ENCODE data around the gene SLC5A6.

Gene SLC5A6

DNA sequence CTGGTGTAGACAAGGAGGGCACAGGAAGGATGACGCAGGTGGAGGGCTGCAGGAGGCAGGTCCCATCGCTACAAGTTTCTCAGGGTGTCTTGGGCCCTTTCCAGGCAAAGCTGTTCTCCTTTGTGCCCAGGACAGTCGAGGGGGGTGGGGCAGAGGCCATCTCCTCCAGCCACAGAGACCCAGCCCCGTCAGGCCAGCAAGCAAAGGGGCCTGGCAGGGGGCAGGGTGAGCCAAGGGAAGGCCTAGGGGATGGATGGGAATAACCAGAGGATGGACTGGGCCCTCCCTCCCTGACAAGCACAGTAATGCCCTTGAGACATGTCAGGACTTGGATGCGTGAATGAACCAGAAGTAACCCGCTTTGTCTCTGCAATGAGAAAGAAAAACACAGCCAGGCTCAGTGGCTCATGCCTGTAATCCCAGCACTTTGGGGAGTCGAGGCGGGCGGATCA is 57.0 kb downstream of the SLC5A6 start:
- DNase-seq (ENCODE audit: low read depth, low spot score), result no peak
- TF ChIP-seq, protein P1, sequence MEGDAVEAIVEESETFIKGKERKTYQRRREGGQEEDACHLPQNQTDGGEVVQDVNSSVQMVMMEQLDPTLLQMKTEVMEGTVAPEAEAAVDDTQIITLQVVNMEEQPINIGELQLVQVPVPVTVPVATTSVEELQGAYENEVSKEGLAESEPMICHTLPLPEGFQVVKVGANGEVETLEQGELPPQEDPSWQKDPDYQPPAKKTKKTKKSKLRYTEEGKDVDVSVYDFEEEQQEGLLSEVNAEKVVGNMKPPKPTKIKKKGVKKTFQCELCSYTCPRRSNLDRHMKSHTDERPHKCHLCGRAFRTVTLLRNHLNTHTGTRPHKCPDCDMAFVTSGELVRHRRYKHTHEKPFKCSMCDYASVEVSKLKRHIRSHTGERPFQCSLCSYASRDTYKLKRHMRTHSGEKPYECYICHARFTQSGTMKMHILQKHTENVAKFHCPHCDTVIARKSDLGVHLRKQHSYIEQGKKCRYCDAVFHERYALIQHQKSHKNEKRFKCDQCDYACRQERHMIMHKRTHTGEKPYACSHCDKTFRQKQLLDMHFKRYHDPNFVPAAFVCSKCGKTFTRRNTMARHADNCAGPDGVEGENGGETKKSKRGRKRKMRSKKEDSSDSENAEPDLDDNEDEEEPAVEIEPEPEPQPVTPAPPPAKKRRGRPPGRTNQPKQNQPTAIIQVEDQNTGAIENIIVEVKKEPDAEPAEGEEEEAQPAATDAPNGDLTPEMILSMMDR (IDR thresholded peaks at IDR 0.05; ENCODE audit: low read depth, low read length), result no peak
- in situ Hi-C loops (cut with HindIII; ENCODE audit: low sequenced_read_pairs), result no loop called here
- H3K4me3 ChIP-seq (ENCODE audit: low read depth, low read length), result no peak overlapping the region

DNA sequence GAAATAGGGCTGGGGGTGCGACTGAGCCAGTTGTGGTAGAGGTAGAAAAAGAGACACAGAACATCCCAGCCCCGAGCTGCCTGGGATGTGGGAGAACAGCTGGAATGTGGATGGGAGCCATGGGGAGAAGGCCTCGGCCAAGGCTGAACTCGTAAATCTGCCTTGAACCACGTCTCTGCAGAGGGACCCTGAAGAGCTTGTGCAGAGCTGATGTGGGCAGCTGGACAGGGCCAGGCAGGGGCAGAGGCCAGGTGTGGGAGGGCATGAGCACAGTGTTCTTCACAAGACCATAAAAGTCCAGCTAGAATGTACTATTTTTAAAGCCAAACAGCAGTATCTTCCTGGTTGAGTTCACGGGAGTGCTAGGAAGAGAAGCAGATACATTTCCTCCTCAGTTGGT is 57.6 kb downstream of the SLC5A6 start:
- TF ChIP-seq, protein P1 (IDR thresholded peaks at IDR 0.05; ENCODE audit: low read depth, low read length), result no peak
- no peak for DNase-seq (ENCODE audit: low read depth, low spot score)
- in situ Hi-C loops (cut with HindIII; ENCODE audit: low sequenced_read_pairs), result no loop called here
- H3K4me3 ChIP-seq (ENCODE audit: low read depth, low read length), result no peak overlapping the region

DNA sequence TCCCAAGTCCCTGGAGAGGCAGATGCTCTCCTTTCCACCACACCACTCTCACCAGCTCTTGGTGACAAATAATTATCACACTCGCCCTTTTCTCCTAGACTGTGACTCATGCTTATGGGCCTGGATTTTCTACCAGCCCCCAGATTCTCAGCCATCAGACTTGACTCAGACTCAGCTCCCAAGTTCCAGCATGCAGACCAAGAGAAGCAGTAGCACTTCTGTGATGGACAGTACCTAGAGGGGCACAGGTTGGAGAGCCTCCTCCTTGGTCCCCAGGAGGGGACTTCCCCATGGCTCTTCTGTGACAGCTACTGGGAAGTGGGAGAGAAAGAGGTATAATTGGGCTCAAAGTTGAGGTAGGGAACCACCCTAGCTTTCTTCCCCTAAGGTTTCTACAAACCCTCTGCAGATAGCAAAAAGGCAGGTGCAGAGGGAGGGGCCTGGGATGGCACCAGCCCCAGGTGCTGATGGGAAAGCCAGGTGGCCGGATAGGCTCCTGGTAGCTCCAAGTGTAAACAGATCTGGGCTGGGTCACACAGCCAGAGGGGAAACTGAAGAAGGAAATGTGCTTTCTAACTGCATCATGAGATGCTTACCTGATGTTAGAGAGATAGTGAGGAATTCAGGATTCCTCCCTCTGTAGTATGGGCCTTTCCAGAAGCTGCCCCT is 59.1 kb downstream of the SLC5A6 start:
- TF ChIP-seq, protein P1 (IDR thresholded peaks at IDR 0.05; ENCODE audit: low read depth, low read length), result no peak
- no peak for DNase-seq (ENCODE audit: low read depth, low spot score)
- in situ Hi-C loops (cut with HindIII; ENCODE audit: low sequenced_read_pairs), result no loop called here
- H3K4me3 ChIP-seq (ENCODE audit: low read depth, low read length), result no peak overlapping the region

DNA sequence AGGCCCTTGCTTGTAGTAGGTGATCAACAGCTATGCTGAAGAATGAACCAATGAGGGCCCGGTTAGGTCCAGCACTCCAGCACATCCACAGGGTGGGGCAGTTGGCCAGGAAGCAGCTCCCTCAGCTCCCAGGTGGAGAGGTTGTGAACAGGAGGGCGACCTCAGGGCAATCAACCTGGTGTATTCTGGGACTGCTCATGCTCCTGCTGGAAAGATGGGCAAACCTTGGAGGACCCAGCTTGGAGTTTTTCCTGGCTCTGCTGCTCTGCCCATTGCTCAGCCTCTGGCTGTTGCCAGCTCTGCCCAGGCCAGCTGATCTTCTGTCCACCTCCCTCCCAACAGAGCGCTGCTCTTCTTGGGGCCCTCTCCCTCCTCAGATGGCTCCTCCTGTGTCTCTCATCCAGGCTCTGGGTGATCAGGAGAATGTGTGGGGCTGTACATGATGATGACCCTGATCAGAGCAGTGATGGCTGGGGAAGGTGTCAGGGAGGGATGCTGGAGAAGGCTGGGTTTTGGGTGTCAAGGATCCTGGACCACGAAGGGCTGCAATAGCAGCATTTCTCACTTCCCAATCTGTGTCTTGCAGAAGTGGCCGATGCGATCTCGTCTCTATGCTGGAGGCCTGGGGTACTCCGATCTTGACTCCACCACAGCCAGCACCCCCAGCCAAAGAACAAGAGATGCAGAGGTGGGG is 59.8 kb downstream of the SLC5A6 start:
- DNase-seq (ENCODE audit: low read depth, low spot score), result no peak
- H3K4me3 ChIP-seq (ENCODE audit: low read depth, low read length), result no peak overlapping the region
- TF ChIP-seq, protein P1 (IDR thresholded peaks at IDR 0.05; ENCODE audit: low read depth, low read length), result no peak
- in situ Hi-C loops (cut with HindIII; ENCODE audit: low sequenced_read_pairs), result no loop called here

DNA sequence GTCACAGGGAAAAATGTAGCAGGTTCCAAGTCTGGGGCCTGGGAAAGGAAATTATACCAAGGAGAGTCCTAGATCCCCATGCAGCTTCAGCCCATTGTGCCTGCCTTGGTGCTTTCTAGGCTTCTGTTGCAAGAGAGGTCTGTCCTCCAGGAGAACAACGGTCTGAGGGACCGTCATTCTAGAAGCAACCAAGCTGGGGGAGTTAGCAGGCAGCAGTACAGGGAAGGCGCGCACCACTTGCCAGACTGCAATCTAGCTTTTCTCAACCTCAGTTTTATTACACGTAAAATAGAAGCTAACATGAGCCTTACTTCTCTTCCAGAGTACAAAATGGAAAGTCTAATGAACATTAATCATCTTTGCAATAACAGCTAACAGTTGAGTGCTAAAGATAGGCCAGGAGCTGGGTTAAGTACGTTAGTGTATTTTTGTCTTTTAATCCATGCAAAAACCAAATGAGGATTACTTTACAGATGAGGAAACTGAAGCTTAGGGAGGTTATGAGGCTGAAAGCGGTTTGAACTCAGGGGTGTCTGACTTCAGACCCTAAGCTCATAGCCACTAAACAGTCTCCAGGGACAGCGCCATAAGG is 61.3 kb downstream of the SLC5A6 start:
- in situ Hi-C loops (cut with HindIII; ENCODE audit: low sequenced_read_pairs), result no loop called here
- no peak overlapping the region for H3K4me3 ChIP-seq (ENCODE audit: low read depth, low read length)
- no peak for DNase-seq (ENCODE audit: low read depth, low spot score)
- TF ChIP-seq, protein P1 (IDR thresholded peaks at IDR 0.05; ENCODE audit: low read depth, low read length), result no peak

Measured in astrocyte of the spinal cord (primary cell).